ENCODE measurements around the gene COPS8. TPM values are rescaled to one million over a fixed set of nuclear protein-coding genes. Genes with fewer than 3 reads are reported as not detected.

The COPS8 gene
- polyA plus RNA-seq, 10 donors, result 56.3 to 69.1 (median 60.3) TPM

- no peak for DNase-seq
Measured at GRCh38 chr2:237062585-237062984, 23.1 kb upstream of the COPS8 start.

GRCh38 chr2:237064203-237065070 lies 21.3 kb upstream of the COPS8 start:
- DNase-seq, result no peak

- no peak for DNase-seq
Measured at GRCh38 chr2:237065071-237065377, 20.7 kb upstream of the COPS8 start.

- no peak for DNase-seq
Measured at GRCh38 chr2:237066396-237066795, 19.3 kb upstream of the COPS8 start.

GRCh38 chr2:237068005-237068576 lies 17.6 kb upstream of the COPS8 start:
- peak in 1 of 3 donors; percentile 32 for DNase-seq

DNA sequence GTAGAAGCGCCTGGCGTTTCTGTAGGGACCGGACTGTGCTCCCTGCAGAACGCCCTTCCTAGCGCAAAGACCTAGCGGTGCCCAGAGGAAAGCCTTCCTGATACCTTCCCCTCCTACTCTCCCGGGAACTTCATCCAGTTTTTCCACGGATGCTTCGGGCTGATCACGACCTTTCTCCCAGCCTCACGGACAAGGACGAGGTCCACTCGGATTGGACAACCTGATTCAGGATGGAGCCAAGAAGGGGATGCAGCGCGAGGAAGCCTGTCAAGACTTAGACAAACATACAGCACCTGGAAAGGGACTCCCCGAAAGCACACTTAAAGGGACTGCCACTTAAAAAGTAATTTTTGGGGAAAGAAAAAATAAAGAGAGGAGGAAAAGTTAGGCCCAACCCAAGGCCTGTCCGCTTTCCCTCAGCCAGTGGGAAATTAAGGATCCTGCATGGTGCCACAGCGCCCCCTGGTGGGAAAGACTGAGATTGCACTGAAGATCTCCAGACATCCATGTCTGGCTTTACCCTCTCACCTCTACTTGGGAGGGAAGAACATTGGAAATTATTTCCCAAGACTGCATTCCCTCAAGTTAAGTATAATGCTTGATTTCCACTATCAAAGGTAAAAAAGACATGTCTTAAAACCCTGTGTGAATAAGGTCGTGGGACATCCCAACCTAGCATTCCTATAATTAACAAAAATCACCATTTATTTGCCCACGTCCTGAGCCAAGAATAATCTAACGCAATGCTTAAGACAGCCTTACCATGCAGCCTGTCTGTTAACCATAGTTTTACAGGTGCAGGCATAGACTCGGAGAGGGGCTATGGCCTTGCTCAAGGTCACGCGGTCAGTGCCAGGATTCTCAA lies 13.4 kb upstream of the COPS8 start:
- DNase-seq, result peak; percentile 47 to 71 (median 71)

DNA sequence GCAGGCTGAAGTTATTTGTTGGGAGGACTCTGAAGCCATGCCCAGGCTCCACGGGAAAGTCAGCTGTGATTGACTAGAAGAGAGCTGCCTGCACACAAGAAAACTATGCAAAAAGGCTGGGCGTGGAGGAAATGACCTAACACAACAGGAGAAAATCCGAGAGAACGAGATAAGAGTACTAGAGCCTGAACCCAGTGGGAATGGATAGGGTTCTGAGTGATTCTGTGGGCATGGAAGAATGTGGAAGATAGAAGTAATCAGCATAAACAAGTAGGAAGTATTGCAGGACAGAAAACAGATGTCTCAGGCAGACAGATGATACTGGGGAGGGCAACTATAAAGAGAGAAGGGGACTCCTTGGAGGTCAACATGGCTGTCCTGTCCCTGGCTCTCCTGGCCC lies 12.1 kb upstream of the COPS8 start:
- no peak for DNase-seq

DNA sequence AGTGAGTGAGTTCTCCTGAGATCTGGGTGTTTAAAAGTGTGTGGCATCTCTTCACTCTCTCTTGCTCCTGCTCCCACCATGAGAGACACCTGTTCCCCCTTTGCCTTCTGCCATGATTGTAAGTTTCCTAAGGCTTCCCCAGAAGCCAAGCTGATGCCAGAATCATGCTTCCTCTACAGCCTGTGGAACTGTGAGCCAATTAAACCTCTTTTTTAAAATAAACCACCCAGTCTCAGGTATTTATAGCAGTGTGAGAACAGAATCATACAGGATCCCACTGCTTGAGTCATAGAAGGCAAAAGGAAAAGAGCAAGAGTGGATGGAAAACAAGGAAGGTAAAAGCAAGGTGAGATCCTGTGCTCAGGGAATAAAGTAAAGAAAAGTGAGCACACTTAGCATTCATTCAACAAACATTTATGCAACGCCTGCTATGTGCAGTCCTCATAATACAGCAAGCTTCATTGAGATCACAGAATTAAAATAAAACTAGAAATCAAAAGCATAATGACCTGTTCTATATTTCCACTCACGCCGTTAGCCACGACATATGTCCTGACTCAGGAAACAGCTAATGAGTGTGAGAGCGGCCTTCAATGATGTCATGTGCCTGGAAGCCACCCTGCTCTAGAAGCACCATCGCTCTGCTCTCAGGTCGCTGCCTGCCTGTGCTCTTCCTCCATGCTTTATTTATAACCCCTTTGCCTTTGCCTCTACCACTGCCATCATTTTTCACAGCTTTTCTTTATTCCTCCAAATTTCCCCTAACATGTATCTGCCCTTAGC lies 11.3 kb upstream of the COPS8 start:
- DNase-seq, result no peak

DNA sequence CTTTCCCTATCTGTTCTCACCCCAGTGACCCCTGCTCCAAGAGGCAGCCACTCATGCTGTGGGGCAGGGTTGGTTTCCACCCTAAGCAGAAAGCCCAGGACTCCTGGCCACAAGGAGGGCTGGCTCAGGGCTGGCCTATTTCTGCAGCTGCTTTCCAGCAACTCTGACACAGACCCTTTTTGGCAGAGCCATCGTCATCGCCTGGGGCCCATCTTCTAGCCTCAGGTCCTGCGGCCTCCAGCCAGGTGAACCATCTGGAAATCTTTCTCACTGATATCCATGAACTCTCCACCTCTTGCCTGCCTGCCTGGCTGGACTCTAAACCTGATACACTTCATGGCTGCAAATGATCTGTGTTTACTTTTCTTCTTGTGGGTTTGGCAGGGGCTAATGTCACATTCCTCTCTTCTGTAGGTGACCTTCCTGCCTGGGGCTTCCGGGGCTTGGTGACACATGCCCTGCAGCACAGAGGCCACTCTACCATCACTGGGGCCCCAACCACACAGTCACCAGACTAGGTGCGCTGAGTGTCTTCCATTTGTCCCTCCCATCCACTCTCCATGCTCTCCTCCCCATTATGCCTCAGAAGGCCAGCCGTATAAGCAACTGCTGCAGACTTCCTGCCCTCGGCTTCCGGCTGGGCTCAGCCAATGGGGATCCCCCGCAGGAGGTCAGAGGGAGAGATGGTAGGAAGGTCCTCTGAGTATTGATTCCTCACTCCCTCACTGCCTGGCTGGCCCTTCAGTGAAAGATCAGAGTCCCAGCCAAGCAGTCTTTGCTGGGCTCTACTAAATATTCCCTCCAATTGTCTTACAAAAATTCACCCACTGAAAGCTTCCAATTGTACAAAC lies 9.7 kb upstream of the COPS8 start:
- DNase-seq, result no peak

- no peak for DNase-seq
Measured at GRCh38 chr2:237081596-237081995, 4.1 kb upstream of the COPS8 start.

DNA sequence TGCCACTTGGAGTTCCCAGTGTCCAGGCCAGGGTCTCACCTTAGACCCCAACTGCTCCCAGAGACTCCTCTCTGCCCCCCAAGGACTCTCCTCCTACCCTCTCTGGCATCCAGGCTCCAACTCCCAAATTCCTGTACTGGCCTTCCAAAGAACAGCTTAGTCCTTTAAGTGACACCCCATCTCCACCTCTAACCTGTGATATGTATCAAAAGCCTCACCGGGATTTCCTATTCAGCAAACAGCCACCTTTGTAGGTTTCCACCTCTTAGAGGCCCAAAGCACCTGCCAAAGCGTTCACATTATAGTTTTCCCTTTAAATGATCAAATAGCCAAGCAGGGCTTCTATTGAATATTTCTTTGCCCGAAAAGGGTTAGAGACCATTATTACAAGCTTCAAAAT lies 2.7 kb upstream of the COPS8 start:
- no peak for DNase-seq

DNA sequence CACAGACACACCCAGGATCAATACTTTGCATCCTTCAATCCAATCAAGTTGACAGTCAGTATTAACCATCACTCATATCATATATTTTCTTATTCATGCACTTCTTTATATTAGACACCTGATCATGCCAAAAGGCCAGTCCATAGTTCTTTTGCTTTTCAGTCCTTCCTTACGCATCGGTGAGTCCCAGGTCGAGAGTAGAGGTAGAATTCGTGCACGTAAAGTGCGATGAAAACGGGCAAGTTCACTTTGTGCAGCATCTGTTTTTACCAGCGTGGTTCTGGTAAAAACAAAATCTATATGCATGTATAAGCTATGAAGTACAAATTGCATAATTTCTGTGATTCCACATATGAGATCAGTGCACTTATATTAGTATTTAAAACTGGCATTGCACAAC lies 1.2 kb upstream of the COPS8 start:
- DNase-seq, result no peak

DNA sequence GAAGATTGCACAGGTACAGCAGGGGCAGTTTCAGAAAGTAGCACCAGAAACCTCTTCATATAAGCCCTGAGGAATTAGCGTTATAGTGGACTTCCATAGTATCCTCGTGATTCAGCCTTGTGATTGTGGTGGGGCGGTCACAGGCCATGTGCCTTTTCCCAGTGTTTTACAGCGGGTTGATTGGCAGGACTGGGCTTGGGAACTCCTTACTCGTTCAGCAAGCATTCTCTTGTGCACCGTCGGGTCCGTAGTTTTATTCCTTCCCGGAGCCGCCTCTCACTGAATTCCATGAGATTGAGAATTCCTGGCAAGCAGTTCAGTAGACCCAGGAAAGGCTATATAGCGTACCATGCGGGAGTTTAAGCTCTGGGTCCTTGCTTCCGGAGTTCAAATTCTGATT lies 5.2 kb downstream of the COPS8 start:
- DNase-seq, result no peak

DNA sequence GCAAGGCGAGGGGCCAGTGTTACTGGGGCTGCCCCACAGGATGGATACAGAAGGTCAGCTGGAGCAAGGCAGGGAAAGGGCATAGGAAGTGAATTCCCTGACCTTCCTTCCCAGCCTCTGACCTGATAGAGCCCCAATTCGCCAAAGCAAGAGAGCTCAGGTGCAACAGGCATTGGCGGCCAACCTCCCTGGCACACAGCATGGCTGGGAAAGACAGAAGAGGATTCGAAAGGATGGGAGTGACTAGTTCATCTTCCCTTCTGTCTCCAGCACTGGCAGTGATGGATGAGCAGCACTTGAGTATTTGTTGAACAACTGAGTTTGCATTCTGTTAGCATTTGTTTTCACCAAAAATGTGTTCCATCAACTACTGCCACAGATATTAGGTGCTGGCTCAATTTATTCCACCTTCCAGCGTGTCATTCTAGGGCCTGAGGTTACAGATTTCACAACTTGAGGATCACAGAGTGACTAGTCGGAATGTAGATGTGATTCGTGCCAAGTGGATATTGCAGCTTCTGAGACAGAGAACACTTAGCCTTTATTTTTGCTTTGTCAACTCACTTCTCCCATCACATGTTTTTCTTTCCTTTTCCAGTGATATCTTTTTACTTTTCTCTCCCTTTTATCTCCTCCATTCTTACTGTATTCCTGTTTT lies 6.2 kb downstream of the COPS8 start:
- peak in 1 of 3 donors; percentile 11 for DNase-seq

DNA sequence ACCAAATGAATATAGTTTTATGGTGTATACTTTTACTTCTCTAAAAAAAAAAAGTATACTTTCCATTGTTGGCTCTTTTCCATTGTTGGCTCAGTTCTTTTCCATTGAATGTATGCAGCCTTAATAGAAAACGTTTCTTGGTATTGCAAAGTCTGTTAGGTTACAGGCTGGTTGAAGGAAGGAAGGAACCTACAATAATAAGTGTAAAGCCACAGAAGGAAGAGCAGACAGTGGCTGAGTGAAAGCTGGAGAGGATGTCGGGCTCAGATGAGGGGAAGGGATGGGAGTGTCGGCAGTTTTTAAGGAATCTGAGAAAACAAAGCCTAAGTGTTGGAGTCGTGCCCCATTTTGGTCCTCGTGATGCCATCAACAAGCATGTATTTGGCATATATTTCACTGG lies 6.8 kb downstream of the COPS8 start:
- DNase-seq, result no peak

DNA sequence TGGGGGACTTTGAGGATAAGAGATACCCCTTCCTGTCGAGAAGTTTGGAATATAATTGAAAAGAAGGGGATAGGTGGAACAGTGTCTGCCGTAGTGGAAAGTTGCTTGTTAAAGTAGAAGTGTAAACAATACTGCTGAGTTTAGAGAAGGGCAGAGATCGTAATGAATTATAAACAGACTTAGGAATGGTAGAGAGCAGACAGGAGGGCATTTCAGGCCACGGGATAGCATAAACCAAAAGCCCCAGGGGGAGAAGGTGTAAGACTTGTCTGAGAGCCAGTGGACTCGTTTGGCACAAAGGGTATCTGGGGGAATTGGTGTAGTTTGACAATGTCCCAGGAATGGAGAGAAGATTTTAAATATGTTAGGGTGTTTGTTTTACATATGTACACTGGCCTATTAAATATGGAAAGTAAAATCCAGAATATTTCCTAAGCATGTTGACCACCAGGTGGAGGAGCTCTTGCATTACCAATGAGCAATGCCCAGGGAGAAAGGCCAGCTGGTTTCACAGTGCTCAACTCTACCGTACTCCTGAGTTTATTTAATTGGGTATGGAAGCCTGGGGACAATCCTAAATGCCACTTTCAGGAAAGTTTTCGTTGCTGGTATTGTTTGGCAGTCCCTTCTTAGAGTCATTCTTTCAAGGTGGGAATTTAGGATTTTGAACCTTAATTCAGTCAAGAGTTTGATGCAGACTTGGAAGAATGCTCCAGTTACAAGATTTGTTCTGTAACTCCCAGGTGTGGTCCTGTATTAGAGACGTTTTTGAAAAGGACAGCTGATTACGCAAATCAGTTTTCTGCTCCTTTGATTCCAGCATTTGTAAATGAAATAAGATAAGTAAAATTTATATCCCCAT lies 7.5 kb downstream of the COPS8 start:
- peak; percentile 52 to 80 (median 69) for DNase-seq

DNA sequence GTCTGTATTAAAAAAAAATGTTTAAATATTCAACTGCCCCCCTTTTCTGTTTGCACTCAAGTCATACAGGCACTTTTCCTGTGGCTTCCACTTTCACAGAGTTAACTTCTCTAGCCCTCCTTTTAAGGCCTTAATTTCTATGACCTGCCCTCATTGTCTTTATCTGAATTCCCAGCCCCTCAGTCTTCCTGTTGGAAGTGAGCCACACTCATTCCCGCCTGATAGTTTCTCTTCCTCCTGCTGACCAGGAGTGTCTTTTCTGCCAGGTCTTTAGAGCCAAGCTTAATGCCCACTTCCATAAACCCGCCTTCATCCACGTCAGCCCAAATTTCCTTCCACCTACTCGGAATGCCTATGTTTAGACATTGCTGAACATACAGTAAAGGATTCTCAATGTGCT lies 10.5 kb downstream of the COPS8 start:
- no peak for DNase-seq

- no peak for DNase-seq
Measured at GRCh38 chr2:237096911-237097310, 11.2 kb downstream of the COPS8 start.

DNA sequence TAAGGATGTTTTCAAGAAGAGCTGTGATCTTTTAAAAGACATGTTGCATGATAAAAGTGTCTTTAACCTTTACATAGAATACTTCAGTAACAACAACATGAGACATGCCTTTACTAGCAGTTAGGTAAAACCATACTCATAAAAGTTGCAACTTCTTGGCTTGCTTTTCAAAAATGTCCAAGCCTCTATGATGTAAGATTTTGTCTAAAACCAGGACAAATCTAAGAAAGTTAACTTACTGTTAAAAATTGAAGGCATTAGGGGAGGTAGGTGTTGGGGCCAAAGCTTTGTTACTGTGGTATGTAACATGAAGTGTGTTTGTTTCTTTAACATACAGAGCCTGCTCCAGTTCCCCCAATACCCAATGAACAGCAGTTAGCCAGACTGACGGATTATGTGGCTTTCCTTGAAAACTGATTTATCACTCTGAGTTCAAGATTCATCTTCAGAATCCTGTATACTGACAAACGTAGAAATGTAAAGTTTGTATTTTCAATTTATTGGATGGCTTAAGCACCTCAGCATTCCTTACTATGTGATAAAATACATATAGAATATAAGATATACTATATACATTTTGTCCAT lies 11.7 kb downstream of the COPS8 start:
- DNase-seq, result no peak
